Fibroblast of pulmonary artery (primary cell): ENCODE results near the gene GTF3A.
A peak's percentile ranks its signal among the peaks of the same experiment; 100 is the strongest.

ENCODE experiments used
- DNase-seq: peaks from one replicate; pipeline ENCODE4 v3.0.0-alpha.2; 2010; ENCODE audit warnings: low read depth
- H3K4me3 ChIP-seq: replicated peaks from 2 replicates; pipeline ENCODE4 v1.5.1; 2011; ENCODE audit warnings: low read depth, mild to moderate bottlenecking, control low read depth, low read length, moderate library complexity
- TF ChIP-seq, protein P1 (sequence below): IDR thresholded peaks from 2 replicates; pipeline ENCODE4 v1.5.1; 2011; ENCODE audit warnings: mild to moderate bottlenecking, control low read depth, low read length, inconsistent platforms; ENCODE audit errors: missing control alignments

The GTF3A gene

DNA sequence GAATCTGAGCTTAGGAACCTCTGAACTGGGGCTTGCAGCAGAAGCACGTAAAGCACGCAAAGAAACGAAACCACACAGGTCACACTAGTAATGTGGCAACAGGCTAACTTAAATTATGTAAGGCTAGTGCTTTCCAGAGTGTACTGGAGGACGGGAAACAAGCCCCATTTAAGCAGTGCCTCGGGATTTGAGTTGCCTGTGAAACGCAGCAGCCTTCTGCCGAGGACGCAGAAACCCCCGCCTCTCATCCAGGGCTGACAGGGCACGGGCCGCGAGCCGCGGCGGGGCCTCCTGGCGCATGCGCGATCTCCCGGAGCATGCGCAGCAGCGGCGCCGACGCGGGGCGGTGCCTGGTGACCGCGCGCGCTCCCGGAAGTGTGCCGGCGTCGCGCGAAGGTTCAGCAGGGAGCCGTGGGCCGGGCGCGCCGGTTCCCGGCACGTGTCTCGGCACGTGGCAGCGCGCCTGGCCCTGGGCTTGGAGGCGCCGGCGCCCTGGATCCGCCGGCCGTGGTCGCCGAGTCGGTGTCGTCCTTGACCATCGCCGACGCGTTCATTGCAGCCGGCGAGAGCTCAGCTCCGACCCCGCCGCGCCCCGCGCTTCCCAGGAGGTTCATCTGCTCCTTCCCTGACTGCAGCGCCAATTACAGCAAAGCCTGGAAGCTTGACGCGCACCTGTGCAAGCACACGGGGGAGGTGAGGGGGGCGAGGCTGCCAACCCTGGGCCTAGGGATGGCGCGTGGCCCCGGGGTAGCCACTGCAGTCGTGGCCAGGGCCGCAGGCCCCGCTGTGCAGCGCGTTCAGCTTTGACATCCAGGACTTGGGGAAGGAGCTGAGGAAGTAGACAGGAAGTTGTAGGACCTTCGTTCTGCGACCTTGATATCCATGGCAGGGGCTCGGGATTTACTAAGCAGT is at the start of gene GTF3A:
TSS of gene GTF3A (plus strand) at position 374 of the 912 bp plus-strand sequence.
- DNase-seq = peak; percentile 88
- TF ChIP-seq, protein P1, sequence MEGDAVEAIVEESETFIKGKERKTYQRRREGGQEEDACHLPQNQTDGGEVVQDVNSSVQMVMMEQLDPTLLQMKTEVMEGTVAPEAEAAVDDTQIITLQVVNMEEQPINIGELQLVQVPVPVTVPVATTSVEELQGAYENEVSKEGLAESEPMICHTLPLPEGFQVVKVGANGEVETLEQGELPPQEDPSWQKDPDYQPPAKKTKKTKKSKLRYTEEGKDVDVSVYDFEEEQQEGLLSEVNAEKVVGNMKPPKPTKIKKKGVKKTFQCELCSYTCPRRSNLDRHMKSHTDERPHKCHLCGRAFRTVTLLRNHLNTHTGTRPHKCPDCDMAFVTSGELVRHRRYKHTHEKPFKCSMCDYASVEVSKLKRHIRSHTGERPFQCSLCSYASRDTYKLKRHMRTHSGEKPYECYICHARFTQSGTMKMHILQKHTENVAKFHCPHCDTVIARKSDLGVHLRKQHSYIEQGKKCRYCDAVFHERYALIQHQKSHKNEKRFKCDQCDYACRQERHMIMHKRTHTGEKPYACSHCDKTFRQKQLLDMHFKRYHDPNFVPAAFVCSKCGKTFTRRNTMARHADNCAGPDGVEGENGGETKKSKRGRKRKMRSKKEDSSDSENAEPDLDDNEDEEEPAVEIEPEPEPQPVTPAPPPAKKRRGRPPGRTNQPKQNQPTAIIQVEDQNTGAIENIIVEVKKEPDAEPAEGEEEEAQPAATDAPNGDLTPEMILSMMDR = no peak
- peak within 1 kb of the TSS; percentile 67 for H3K4me3 ChIP-seq

DNA sequence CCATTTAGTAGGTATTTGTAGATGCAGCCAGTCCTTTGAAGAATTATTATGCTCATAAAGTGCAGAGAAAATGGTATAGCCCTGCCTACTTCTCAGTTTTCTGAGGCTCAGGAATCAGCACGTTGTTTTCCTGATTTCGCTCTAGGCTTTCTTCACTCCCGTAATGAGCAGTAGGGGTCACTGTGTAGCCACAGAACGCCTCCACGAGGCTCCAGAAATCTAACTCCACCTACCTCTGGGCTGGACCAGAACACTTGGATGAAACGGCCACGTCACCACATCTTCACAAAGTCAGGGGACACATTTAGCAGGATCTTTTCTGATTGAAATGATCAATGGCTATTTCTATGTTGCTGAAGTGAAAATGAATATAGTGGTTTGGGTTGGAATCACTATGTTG is 49.8 kb upstream of the GTF3A start:
- peak; percentile 87 for DNase-seq
- TF ChIP-seq, protein P1 = peak; percentile 81
- H3K4me3 ChIP-seq = no peak overlapping the region

DNA sequence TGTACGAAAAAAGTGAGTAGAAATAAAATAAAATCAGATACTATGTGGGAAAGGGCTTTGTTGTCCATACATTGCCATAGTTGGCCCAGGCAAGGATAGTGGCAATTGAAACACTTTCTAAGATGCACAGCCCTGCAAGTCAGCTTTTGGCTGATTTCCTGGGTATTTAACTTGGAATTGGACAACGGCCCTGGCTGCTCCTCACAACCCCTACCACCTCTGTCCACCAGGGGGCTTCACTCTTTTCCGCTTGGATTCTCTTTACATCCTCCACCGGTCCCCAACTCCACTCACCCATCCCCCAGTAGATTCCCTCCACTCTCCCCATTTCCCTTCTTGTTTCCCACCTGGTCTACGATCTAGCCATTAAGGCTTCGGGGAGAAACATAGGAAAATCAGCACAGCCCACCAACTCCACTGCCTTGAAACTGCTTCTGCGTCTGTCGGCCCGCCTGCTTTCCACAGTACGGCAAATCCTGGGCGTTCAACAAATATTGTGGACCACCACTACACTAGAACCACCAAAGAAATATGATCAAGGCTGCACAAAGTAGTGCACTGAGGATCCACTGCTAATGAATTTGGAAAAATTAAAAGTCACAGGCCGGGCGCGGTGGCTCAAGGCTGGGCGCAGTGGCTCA is 48.6 kb upstream of the GTF3A start:
- H3K4me3 ChIP-seq = no peak overlapping the region
- TF ChIP-seq, protein P1 = peak; percentile 92
- DNase-seq = peak; percentile 74

DNA sequence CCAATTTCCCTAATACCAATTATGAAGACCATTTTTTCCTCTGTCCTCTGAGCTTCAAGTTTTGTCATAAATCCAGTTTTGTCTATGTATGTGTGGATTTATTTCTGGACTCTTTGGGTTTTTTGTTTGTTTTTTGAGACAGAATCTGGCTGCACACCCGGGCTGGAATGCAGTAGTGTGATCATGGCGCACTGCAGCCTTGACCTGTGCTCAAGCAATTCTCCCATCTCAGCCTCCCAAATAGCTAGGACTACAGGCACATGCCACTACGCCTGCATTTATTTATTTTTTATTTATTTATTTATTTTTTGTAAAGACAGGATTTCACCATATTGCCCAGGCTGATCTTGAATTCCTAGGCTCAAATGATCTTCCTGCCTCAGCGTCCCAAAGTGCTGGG is 45.3 kb upstream of the GTF3A start:
- TF ChIP-seq, protein P1 = no peak
- H3K4me3 ChIP-seq = no peak overlapping the region
- no peak for DNase-seq

DNA sequence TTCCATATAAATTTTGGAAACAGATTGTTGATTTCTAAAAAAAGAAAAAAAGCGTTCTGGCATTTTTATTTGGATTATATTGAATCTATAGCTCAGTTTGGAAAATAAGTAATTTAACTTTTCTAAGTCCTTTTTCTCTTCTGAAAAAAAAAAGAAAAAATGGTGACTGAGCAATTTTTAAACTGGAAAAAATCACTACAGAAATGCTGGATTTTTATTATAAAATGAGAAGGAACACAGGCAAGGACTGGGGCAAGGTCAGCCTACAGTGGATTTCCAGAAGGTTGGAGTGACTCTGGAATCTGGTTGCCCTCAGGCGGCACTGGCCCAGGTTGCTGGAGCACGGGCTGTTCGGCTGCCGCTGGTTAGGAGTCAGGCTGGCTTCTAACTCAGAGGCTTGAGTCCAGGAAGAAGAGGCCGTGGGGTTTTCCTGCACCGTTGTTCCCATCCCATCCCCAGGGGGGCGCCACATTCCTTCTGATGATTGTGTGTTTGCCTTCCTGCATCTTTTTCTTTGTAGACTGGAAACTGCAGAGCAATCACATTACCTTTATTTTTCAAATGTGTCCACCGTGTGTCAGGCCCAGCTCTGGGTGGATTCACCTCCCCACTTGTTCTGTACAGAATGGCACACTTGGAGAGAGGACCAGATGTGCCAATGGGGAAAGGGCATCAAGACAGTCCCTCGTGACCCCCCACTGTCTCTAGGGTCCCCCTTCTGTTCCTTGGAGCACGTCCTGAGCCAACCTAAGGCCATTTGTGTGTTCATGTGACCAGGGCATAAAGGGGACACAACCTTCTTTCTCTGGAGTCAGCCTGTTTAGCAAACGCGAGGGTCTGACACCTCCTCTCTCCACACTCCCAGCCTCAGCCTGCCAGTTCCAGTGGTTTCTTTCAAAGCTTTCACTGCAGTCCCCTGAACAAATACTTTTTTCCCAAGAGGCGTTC is 44.5 kb upstream of the GTF3A start:
- TF ChIP-seq, protein P1 = peak; percentile 60
- H3K4me3 ChIP-seq = no peak overlapping the region
- peak; percentile 44 for DNase-seq

DNA sequence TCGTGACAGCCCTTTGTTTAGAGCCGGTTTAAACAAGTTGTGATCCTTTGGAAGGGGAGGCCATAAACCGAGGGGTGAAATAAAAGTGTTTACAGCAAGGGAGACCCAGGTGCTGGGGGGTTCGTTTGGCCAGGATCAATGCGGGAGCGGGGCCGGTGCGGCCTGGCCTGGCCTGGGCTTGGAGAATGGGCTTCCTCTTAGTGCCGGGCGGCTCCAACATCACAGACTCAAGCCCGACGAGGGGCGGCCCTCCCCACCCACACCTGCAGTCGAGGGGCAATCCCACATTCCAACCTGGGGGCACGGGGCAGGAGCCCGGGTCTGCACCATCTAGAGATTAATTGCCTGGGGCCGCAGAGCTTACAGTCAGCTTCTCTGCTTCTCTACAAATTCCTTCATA is 42.8 kb upstream of the GTF3A start:
- TF ChIP-seq, protein P1 = no peak
- DNase-seq = no peak
- no peak overlapping the region for H3K4me3 ChIP-seq
